ENCODE results near the gene RIMKLB. TPM values are rescaled to one million over a fixed set of nuclear protein-coding genes. Genes with fewer than 3 reads are reported as not detected.

RIMKLB gene
- total and polyA plus RNA-seq, 2 donors (not counting 1 experiment from before 2014, with no cell fraction given) = 13.0 to 22.3 TPM

DNA sequence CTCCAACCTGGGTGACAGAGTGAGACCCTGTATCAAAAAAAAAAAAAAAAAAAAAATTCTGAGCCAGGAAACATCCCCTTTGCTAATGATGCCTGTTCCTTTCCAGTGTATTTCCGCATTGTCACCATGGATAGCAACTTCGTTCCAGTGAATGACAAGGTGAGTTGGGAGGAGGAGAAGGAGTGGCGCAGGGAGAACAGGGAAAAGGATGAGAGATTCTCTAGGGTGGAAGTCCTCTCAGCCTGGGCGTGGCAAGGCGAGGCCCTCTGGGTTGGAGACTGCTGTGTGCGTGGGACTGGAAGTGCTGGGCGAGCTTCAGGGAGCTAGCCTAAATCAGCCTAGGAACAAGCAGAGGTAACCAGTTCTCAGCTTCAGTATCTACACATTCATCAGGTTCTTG is 131.8 kb downstream of the RIMKLB start:
- no peak for DNase-seq (ENCODE audit: low read depth in 2 of 2)
- no peaks in the 10 kb centered on the region for H3K9me3 ChIP-seq (ENCODE audit: control insufficient read depth, insufficient read depth, low read depth, low read length)
- no peaks in the 10 kb centered on the region for H3K27me3 ChIP-seq (ENCODE audit: control insufficient read depth, insufficient read depth, low read length)
- H3K79me2 ChIP-seq (ENCODE audit: control insufficient read depth, insufficient read depth, low read length) = no peaks in the 10 kb centered on the region
- no peak overlapping the region for H3K9ac ChIP-seq (ENCODE audit: insufficient read depth, low read length)
- H3K4me2 ChIP-seq (ENCODE audit: extremely low read depth, insufficient read depth, low read length) = no peak overlapping the region
- H3K36me3 ChIP-seq (ENCODE audit: control insufficient read depth, insufficient read depth, low read length) = no peaks in the 10 kb centered on the region
- H2AFZ ChIP-seq (ENCODE audit: low read length) = no peak overlapping the region
- H3K4me3 ChIP-seq (replicated peaks in 1 of 4; ENCODE audit: control extremely low read depth in 1 of 4, insufficient read depth in 1 of 4, low read depth in 3 of 4, low read length in 4 of 4) = no peak overlapping the region
- H3K27ac ChIP-seq (ENCODE audit: insufficient read depth, low read length) = no peak overlapping the region
- TF ChIP-seq EZH2 (IDR thresholded peaks at IDR 0.05; ENCODE audit: low read length, missing control alignments) = no peak
- TF ChIP-seq, protein P1, sequence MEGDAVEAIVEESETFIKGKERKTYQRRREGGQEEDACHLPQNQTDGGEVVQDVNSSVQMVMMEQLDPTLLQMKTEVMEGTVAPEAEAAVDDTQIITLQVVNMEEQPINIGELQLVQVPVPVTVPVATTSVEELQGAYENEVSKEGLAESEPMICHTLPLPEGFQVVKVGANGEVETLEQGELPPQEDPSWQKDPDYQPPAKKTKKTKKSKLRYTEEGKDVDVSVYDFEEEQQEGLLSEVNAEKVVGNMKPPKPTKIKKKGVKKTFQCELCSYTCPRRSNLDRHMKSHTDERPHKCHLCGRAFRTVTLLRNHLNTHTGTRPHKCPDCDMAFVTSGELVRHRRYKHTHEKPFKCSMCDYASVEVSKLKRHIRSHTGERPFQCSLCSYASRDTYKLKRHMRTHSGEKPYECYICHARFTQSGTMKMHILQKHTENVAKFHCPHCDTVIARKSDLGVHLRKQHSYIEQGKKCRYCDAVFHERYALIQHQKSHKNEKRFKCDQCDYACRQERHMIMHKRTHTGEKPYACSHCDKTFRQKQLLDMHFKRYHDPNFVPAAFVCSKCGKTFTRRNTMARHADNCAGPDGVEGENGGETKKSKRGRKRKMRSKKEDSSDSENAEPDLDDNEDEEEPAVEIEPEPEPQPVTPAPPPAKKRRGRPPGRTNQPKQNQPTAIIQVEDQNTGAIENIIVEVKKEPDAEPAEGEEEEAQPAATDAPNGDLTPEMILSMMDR (conservative IDR thresholded peaks at IDR 0.05 in 1 of 2, IDR thresholded peaks at IDR 0.05 in 1 of 2; ENCODE audit: low read depth in 1 of 2, low read length in 2 of 2) = no peak
- H4K20me1 ChIP-seq (ENCODE audit: control insufficient read depth, extremely low read depth, insufficient read depth, low read length) = no peaks in the 10 kb centered on the region
- H3K4me1 ChIP-seq (ENCODE audit: control insufficient read depth, extremely low read depth, insufficient read depth, low read length) = no peaks in the 10 kb centered on the region

DNA sequence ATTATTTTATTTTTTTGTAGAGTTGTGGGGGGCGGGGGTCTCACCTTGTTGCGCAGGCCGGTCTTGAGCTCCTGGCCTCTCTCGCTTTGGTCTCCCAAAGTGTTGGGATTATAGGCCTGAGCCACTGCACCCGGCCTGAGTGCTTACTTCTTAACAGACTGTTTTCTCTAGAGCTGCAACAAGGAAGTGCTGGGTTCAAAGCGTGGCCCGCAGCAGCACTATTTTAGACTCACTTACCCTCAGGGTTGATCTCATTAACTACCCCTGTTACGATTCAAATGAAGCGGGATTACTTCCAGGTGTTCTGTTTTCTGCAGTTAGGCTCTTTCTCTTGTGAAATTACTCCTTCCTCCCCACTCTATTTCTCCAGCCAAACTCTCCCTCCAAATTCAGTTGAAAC is 133.3 kb downstream of the RIMKLB start:
- Histone ChIP-seq H3K9me3 (ENCODE audit: control insufficient read depth, insufficient read depth, low read depth, low read length) (no peaks in the 10 kb centered on the region), H3K4me3 (replicated peaks in 1 of 4; ENCODE audit: control extremely low read depth in 1 of 4, insufficient read depth in 1 of 4, low read depth in 3 of 4, low read length in 4 of 4) (no peak overlapping the region), H3K27ac (ENCODE audit: insufficient read depth, low read length) (no peak overlapping the region)

DNA sequence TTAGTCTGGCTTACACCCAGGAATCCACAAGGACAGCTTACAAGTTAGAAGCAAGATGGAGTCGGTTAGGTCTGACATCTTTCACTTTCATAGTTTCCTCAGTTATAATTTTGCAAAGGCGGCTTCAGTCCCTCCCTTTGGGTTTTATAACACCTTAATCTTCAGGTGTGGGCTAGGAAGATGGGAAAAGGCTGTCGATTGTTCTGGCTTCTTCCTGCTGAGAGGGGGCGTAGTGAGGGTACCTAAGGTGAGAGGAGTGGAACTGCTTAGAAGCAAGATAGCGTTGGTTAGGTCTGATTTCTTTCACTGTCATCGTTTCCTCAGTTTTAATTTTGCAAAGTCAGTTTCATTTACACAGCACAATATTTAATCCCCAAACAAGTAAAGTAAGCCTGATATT is 134.7 kb downstream of the RIMKLB start:
- Histone ChIP-seq H2AFZ (ENCODE audit: low read length) (no peak overlapping the region), H3K4me1 (ENCODE audit: control insufficient read depth, extremely low read depth, insufficient read depth, low read length) (no peaks in the 10 kb centered on the region), H3K9ac (ENCODE audit: insufficient read depth, low read length) (no peak overlapping the region), H3K4me2 (ENCODE audit: extremely low read depth, insufficient read depth, low read length) (no peak overlapping the region), H3K27ac (ENCODE audit: insufficient read depth, low read length) (no peak overlapping the region), H3K4me3 (replicated peaks in 1 of 4; ENCODE audit: control extremely low read depth in 1 of 4, insufficient read depth in 1 of 4, low read depth in 3 of 4, low read length in 4 of 4) (no peak overlapping the region), H3K27me3 (ENCODE audit: control insufficient read depth, insufficient read depth, low read length) (no peaks in the 10 kb centered on the region), H3K36me3 (ENCODE audit: control insufficient read depth, insufficient read depth, low read length) (no peaks in the 10 kb centered on the region), H3K9me3 (ENCODE audit: control insufficient read depth, insufficient read depth, low read depth, low read length) (no peaks in the 10 kb centered on the region), H3K79me2 (ENCODE audit: control insufficient read depth, insufficient read depth, low read length) (no peaks in the 10 kb centered on the region), H4K20me1 (ENCODE audit: control insufficient read depth, extremely low read depth, insufficient read depth, low read length) (no peaks in the 10 kb centered on the region)
- no peak for DNase-seq (ENCODE audit: low read depth in 2 of 2)
- TF ChIP-seq EZH2 (IDR thresholded peaks at IDR 0.05; ENCODE audit: low read length, missing control alignments) = no peak

More for the DNA sequence above, 133.3 kb downstream of the RIMKLB start:
- no peak for DNase-seq (ENCODE audit: low read depth in 2 of 2)
- Histone ChIP-seq H3K36me3 (ENCODE audit: control insufficient read depth, insufficient read depth, low read length) (no peaks in the 10 kb centered on the region), H3K79me2 (ENCODE audit: control insufficient read depth, insufficient read depth, low read length) (no peaks in the 10 kb centered on the region), H4K20me1 (ENCODE audit: control insufficient read depth, extremely low read depth, insufficient read depth, low read length) (no peaks in the 10 kb centered on the region), H3K27me3 (ENCODE audit: control insufficient read depth, insufficient read depth, low read length) (no peaks in the 10 kb centered on the region), H2AFZ (ENCODE audit: low read length) (no peak overlapping the region), H3K4me1 (ENCODE audit: control insufficient read depth, extremely low read depth, insufficient read depth, low read length) (no peaks in the 10 kb centered on the region), H3K9ac (ENCODE audit: insufficient read depth, low read length) (no peak overlapping the region), H3K4me2 (ENCODE audit: extremely low read depth, insufficient read depth, low read length) (no peak overlapping the region)
- TF ChIP-seq, protein P1 (conservative IDR thresholded peaks at IDR 0.05 in 1 of 2, IDR thresholded peaks at IDR 0.05 in 1 of 2; ENCODE audit: low read depth in 1 of 2, low read length in 2 of 2) = no peak
- TF ChIP-seq EZH2 (IDR thresholded peaks at IDR 0.05; ENCODE audit: low read length, missing control alignments) = no peak

Other genes starting within 250 kb of the RIMKLB start
- gene CLEC6A, start 242.0 kb upstream of the RIMKLB start, total RNA-seq = not detected in 2 replicates
- not detected in 2 replicates for gene CLEC6A, start 242.0 kb upstream of the RIMKLB start, polyA plus RNA-seq
- gene CLEC4D, start 184.5 kb upstream of the RIMKLB start, total RNA-seq = not detected in 2 replicates
- gene CLEC4D, start 184.5 kb upstream of the RIMKLB start, polyA plus RNA-seq = not detected in 2 replicates
- not detected in 2 replicates for gene CLEC4E, start 157.1 kb upstream of the RIMKLB start, total RNA-seq
- not detected in 2 replicates for gene CLEC4E, start 157.1 kb upstream of the RIMKLB start, polyA plus RNA-seq
- gene AICDA, start 85.1 kb upstream of the RIMKLB start, total RNA-seq = not detected in 2 replicates
- gene AICDA, start 85.1 kb upstream of the RIMKLB start, polyA plus RNA-seq = not detected in 2 replicates
- gene MFAP5, start 35.2 kb upstream of the RIMKLB start, total RNA-seq = 1.3 and 9.0 TPM in 2 replicates
- gene MFAP5, start 35.2 kb upstream of the RIMKLB start, polyA plus RNA-seq = 2.0 and 18.6 TPM in 2 replicates
- gene A2ML1, start 124.6 kb downstream of the RIMKLB start, total RNA-seq = not detected in 2 replicates
- not detected in 2 replicates for gene A2ML1, start 124.6 kb downstream of the RIMKLB start, polyA plus RNA-seq
- 15.2 and 18.7 TPM in 2 replicates for gene PHC1, start 216.5 kb downstream of the RIMKLB start, total RNA-seq
- gene PHC1, start 216.5 kb downstream of the RIMKLB start, polyA plus RNA-seq = 20.6 and 21.4 TPM in 2 replicates

Measured in fibroblast of lung (primary cell).